IPS-NIHi11 (cell line): Measurements from ENCODE around the gene PCDH9.
A peak's percentile ranks its signal among the peaks of the same experiment; 100 is the strongest.
"Not testable (repeated sequence)": the region's sequence is repeated elsewhere in the genome, so short reads cannot be mapped to it uniquely, and the experiment has no call there.

ENCODE experiments used
- DNase-seq: peaks from one replicate; pipeline ENCODE4 v3.0.0; 2012; ENCODE audit warnings: mixed read lengths, low spot score

The PCDH9 gene

GRCh38 chr13:67125681-67126080, 104.5 kb downstream of the PCDH9 start:
- DNase-seq, result no peak

GRCh38 chr13:67123165-67123564, 107.0 kb downstream of the PCDH9 start:
- DNase-seq, result no peak

GRCh38 chr13:67122251-67122650, 107.9 kb downstream of the PCDH9 start:
- DNase-seq, result no peak

- DNase-seq, result no peak
Measured at GRCh38 chr13:67120872-67121531, 109.1 kb downstream of the PCDH9 start.

- no peak for DNase-seq
Measured at GRCh38 chr13:67119481-67119894, 110.6 kb downstream of the PCDH9 start.

GRCh38 chr13:67118277-67118676, 111.9 kb downstream of the PCDH9 start:
- DNase-seq, result no peak

- DNase-seq, result no peak
Measured at GRCh38 chr13:67117010-67117550, 113.1 kb downstream of the PCDH9 start.

- no peak for DNase-seq
Measured at GRCh38 chr13:67107979-67108378, 122.2 kb downstream of the PCDH9 start.

- DNase-seq, result no peak
Measured at GRCh38 chr13:67106502-67107057, 123.6 kb downstream of the PCDH9 start.

- DNase-seq, result no peak
Measured at GRCh38 chr13:67101730-67102467, 128.2 kb downstream of the PCDH9 start.

GRCh38 chr13:67100730-67101129, 129.4 kb downstream of the PCDH9 start:
- DNase-seq, result peak; percentile 6

- no peak for DNase-seq
Measured at GRCh38 chr13:67099494-67099893, 130.6 kb downstream of the PCDH9 start.

- no peak for DNase-seq
Measured at GRCh38 chr13:67097892-67098452, 132.2 kb downstream of the PCDH9 start.

GRCh38 chr13:67096893-67097292, 133.2 kb downstream of the PCDH9 start:
- DNase-seq, result not testable (repeated sequence)

GRCh38 chr13:67096418-67096817, 133.7 kb downstream of the PCDH9 start:
- DNase-seq, result no peak

- no peak for DNase-seq
Measured at GRCh38 chr13:67095621-67096020, 134.5 kb downstream of the PCDH9 start.

GRCh38 chr13:67094952-67095351, 135.2 kb downstream of the PCDH9 start:
- no peak for DNase-seq

GRCh38 chr13:67094078-67094477, 136.1 kb downstream of the PCDH9 start:
- no peak for DNase-seq

GRCh38 chr13:67091603-67092002, 138.5 kb downstream of the PCDH9 start:
- DNase-seq, result no peak

- no peak for DNase-seq
Measured at GRCh38 chr13:67090856-67091255, 139.3 kb downstream of the PCDH9 start.

- DNase-seq, result no peak
Measured at GRCh38 chr13:67087527-67087926, 142.6 kb downstream of the PCDH9 start.

GRCh38 chr13:67086260-67086659, 143.9 kb downstream of the PCDH9 start:
- DNase-seq, result no peak

- no peak for DNase-seq
Measured at GRCh38 chr13:67084066-67084465, 146.1 kb downstream of the PCDH9 start.
